Stimulated activated CD8-positive, alpha-beta memory T cell treated with anti-CD3 and anti-CD28 coated beads, Interleukin-7, amount 100 ng/mL, for 4 hours (primary cell): Measurements from ENCODE around the gene KRTAP29-1.

ENCODE experiments used
- DNase-seq, 2 donors: peaks; one replicate each; pipeline ENCODE4 v3.0.0-alpha.2; 2020; ENCODE audit warnings: low read depth in 2 of 2

Gene KRTAP29-1

GRCh38 chr17:41327411-41328120, 24.9 kb upstream of the KRTAP29-1 start:
- DNase-seq, result no peak

- DNase-seq, result no peak
These were observed 23.8 kb upstream of the KRTAP29-1 start for GRCh38 chr17:41326173-41327145.

- DNase-seq, result no peak
These were observed 23.0 kb upstream of the KRTAP29-1 start for GRCh38 chr17:41325611-41326010.

GRCh38 chr17:41325126-41325525, 22.5 kb upstream of the KRTAP29-1 start:
- DNase-seq, result no peak

- DNase-seq, result no peak
These were observed 21.8 kb upstream of the KRTAP29-1 start for GRCh38 chr17:41324180-41325075.

GRCh38 chr17:41322903-41323895, 20.5 kb upstream of the KRTAP29-1 start:
- no peak for DNase-seq

GRCh38 chr17:41322094-41322902, 19.6 kb upstream of the KRTAP29-1 start:
- DNase-seq, result no peak

- no peak for DNase-seq
These were observed 15.6 kb upstream of the KRTAP29-1 start for GRCh38 chr17:41318231-41318630.

- no peak for DNase-seq
These were observed 13.3 kb upstream of the KRTAP29-1 start for GRCh38 chr17:41315814-41316445.

- DNase-seq, result no peak
These were observed 12.6 kb upstream of the KRTAP29-1 start, which contains the start of gene KRTAP17-1 for GRCh38 chr17:41315204-41315794. KRTAP17-1 (minus strand) TSS chr17:41315710; CDS start chr17:41315650, 60 bp downstream.

GRCh38 chr17:41311111-41311510, 8.5 kb upstream of the KRTAP29-1 start:
- DNase-seq, result no peak

GRCh38 chr17:41308918-41309359, 6.3 kb upstream of the KRTAP29-1 start, which contains the start of gene KRTAP16-1:
KRTAP16-1 (minus strand) TSS chr17:41309309; CDS start chr17:41309253, 56 bp downstream.
- DNase-seq, result peak; percentile 13 to 23

GRCh38 chr17:41308251-41308917, 5.7 kb upstream of the KRTAP29-1 start:
- DNase-seq, result peak; percentile 41 to 52

- no peak for DNase-seq
These were observed 5.0 kb upstream of the KRTAP29-1 start for GRCh38 chr17:41307647-41308046.

- DNase-seq, result no peak
These were observed 1.4 kb upstream of the KRTAP29-1 start for GRCh38 chr17:41304091-41304490.

- no peak for DNase-seq
These were observed 330 bp upstream of the KRTAP29-1 start for GRCh38 chr17:41302981-41303380.

- no peak for DNase-seq
These were observed 1.4 kb downstream of the KRTAP29-1 start for GRCh38 chr17:41301204-41301790.
